Gastroesophageal sphincter (tissue), 3 donors: ENCODE results near the gene NPL.

Source experiments
- CTCF ChIP-seq, 4 experiments: fragments of 200-600 bp in 2 of 4; fragments of 450-650 bp in 2 of 4; sonication (generic) in 1 of 4; IDR thresholded peaks; one replicate each; pipeline ENCODE4 v1.5.1; 2017 to 2019; ENCODE audit warnings: antibody characterized with exemption in 4 of 4, mild to moderate bottlenecking in 2 of 4, moderate library complexity in 2 of 4
- POLR2A ChIP-seq, 2 donors: fragments of 450-650 bp; IDR thresholded peaks; one replicate each; pipeline ENCODE4 v1.6.1; 2017; ENCODE audit warnings: antibody characterized with exemption in 2 of 2, mild to moderate bottlenecking in 2 of 2, moderate library complexity in 1 of 2

- TF ChIP-seq CTCF (IDR thresholded peaks at IDR 0.05) (no peak), POLR2A (IDR thresholded peaks at IDR 0.05) (no peak)
These were observed 14.3 kb downstream of the NPL start for GRCh38 chr1:182803846-182804245.
